H9 (cell line): ENCODE data around the gene FAM217B. TPM values are rescaled to one million over a fixed set of nuclear protein-coding genes. Genes with fewer than 3 reads are reported as not detected.

Experiments
- DNase-seq: peaks from one replicate; pipeline ENCODE4 v3.0.0-alpha.2; 2017
- H2AFZ ChIP-seq: one replicate; pipeline ENCODE4 v1.6.1; 2013; ENCODE audit warnings: mild to moderate bottlenecking, low read length, control low read depth, moderate library complexity
- H2AK5ac ChIP-seq: 2 replicates; pipeline ENCODE4 v1.6.1; 2013; ENCODE audit warnings: low read length, control low read depth, mixed read lengths; ENCODE audit not compliant: insufficient read length
- H2BK120ac ChIP-seq: one replicate; pipeline ENCODE4 v1.6.1; 2013; ENCODE audit warnings: low read depth, mild to moderate bottlenecking, low read length, control low read depth, inconsistent platforms; ENCODE audit not compliant: poor library complexity, severe bottlenecking
- H2BK12ac ChIP-seq: 2 replicates; pipeline ENCODE4 v1.6.1; 2013; ENCODE audit warnings: low read length, control low read depth, mixed read lengths, low read depth; ENCODE audit not compliant: insufficient read length
- H2BK15ac ChIP-seq: 2 replicates; pipeline ENCODE4 v1.6.1; 2013; ENCODE audit warnings: low read depth, low read length, control low read depth
- H2BK20ac ChIP-seq: one replicate; pipeline ENCODE4 v1.6.1; 2013; ENCODE audit warnings: low read depth, mild to moderate bottlenecking, low read length, control low read depth, inconsistent platforms; ENCODE audit not compliant: poor library complexity, severe bottlenecking
- H2BK5ac ChIP-seq: 2 replicates; pipeline ENCODE4 v1.6.1; 2013; ENCODE audit warnings: low read length, control low read depth, mixed read lengths; ENCODE audit not compliant: insufficient read length
- H3K14ac ChIP-seq: 2 replicates; pipeline ENCODE4 v1.6.1; 2013; ENCODE audit warnings: low read length, control low read depth; ENCODE audit not compliant: insufficient read depth
- H3K18ac ChIP-seq: 2 replicates; pipeline ENCODE4 v1.6.1; 2013; ENCODE audit warnings: low read depth, mild to moderate bottlenecking, mixed read lengths, low read length, control low read depth; ENCODE audit not compliant: insufficient read length
- H3K23ac ChIP-seq: 2 replicates; pipeline ENCODE4 v1.6.1; 2013; ENCODE audit warnings: low read length, control low read depth, mixed read lengths, low read depth; ENCODE audit not compliant: insufficient read length
- H3K23me2 ChIP-seq: 2 replicates; pipeline ENCODE4 v1.6.1; 2013; ENCODE audit warnings: low read depth, mild to moderate bottlenecking, mixed read lengths, low read length, control low read depth; ENCODE audit not compliant: insufficient read length, poor library complexity, severe bottlenecking
- H3K27ac ChIP-seq: 2 replicates; pipeline ENCODE4 v1.5.1; 2013; ENCODE audit warnings: low read length, control low read depth, mixed read lengths, low read depth; ENCODE audit not compliant: insufficient read length
- H3K27me3 ChIP-seq: 2 replicates; pipeline ENCODE4 v1.6.1; 2013; ENCODE audit warnings: low read length, control low read depth, inconsistent platforms; ENCODE audit not compliant: insufficient read depth
- H3K4ac ChIP-seq: 2 replicates; pipeline ENCODE4 v1.6.1; 2013; ENCODE audit warnings: low read depth, mild to moderate bottlenecking, control low read depth, inconsistent platforms, low read length, moderate library complexity
- H3K4me1 ChIP-seq: 2 replicates; pipeline ENCODE4 v1.6.1; 2013; ENCODE audit warnings: low read length, control low read depth, inconsistent platforms; ENCODE audit not compliant: insufficient read depth
- H3K4me2 ChIP-seq: 2 replicates; pipeline ENCODE4 v1.6.1; 2013; ENCODE audit warnings: low read length, control low read depth, mixed read lengths; ENCODE audit not compliant: insufficient read length, insufficient read depth
- H3K56ac ChIP-seq: 2 replicates; pipeline ENCODE4 v1.6.1; 2013; ENCODE audit warnings: low read depth, mild to moderate bottlenecking, mixed read lengths, low read length, control low read depth; ENCODE audit not compliant: insufficient read length
- H3K79me1 ChIP-seq: 2 replicates; pipeline ENCODE4 v1.6.1; 2013; ENCODE audit warnings: low read depth, mild to moderate bottlenecking, moderate library complexity, low read length, control low read depth, inconsistent platforms; ENCODE audit not compliant: insufficient read depth, poor library complexity, severe bottlenecking
- H3K79me2 ChIP-seq: 2 replicates; pipeline ENCODE4 v1.6.1; 2013; ENCODE audit warnings: low read length, control low read depth, inconsistent platforms; ENCODE audit not compliant: insufficient read depth
- H3K9ac ChIP-seq: 2 replicates; pipeline ENCODE4 v1.6.1; 2013; ENCODE audit warnings: low read length, control low read depth, mixed read lengths; ENCODE audit not compliant: insufficient read length; ENCODE audit errors: extremely low read depth
- H3K9me3 ChIP-seq: one replicate; pipeline ENCODE4 v1.6.1; 2013; ENCODE audit warnings: low read depth, low read length, inconsistent platforms; ENCODE audit not compliant: control insufficient read depth
- H3T11ph ChIP-seq: one replicate; pipeline ENCODE4 v1.6.1; 2013; ENCODE audit warnings: mild to moderate bottlenecking, low read length, control low read depth, inconsistent platforms
- H4K20me1 ChIP-seq: one replicate; pipeline ENCODE4 v1.6.1; 2013; ENCODE audit not compliant: control insufficient read depth, insufficient read length, insufficient read depth
- H4K5ac ChIP-seq: 2 replicates; pipeline ENCODE4 v1.6.1; 2013; ENCODE audit warnings: low read depth, mild to moderate bottlenecking, mixed read lengths, low read length, control low read depth; ENCODE audit not compliant: insufficient read length
- H4K8ac ChIP-seq: replicated peaks from 2 replicates; pipeline ENCODE4 v1.6.1; 2013; ENCODE audit warnings: low read length, control low read depth, mixed read lengths, low read depth; ENCODE audit not compliant: insufficient read length
- H4K91ac ChIP-seq: 2 replicates; pipeline ENCODE4 v1.6.1; 2013; ENCODE audit warnings: low read depth, mild to moderate bottlenecking, moderate library complexity, mixed read lengths, low read length, control low read depth; ENCODE audit not compliant: insufficient read length
- H3K27ac Mint-ChIP-seq, 3 experiments: 2 replicates in 2 of 3; 3 replicates in 1 of 3; pipeline ENCODE4 v1.8.0; 2020 to 2021; ENCODE audit warnings: mixed read lengths in 3 of 3, mild to moderate bottlenecking in 1 of 3, moderate library complexity in 1 of 3
- H3K27me3 Mint-ChIP-seq: 2 replicates; pipeline ENCODE4 v1.8.0; 2021; ENCODE audit warnings: low read depth, mild to moderate bottlenecking, moderate library complexity, mixed read lengths
- H3K36me3 Mint-ChIP-seq, 3 experiments: 2 replicates in 2 of 3; 3 replicates in 1 of 3; pipeline ENCODE4 v1.8.0; 2020 to 2021; ENCODE audit warnings: low read depth in 3 of 3, mixed read lengths in 3 of 3; ENCODE audit not compliant: insufficient read depth in 1 of 3
- H3K4me1 Mint-ChIP-seq, 2 experiments: 2 replicates each; pipeline ENCODE4 v1.8.0; 2020; ENCODE audit warnings: mixed read lengths in 2 of 2
- H3K4me3 Mint-ChIP-seq, 2 experiments: 2 replicates in 1 of 2; 3 replicates in 1 of 2; pipeline ENCODE4 v1.8.0; 2020 to 2021; ENCODE audit warnings: mild to moderate bottlenecking in 2 of 2, mixed read lengths in 2 of 2, moderate library complexity in 1 of 2
- H3K9me3 Mint-ChIP-seq, 2 experiments: 2 replicates in 1 of 2; 3 replicates in 1 of 2; pipeline ENCODE4 v1.8.0; 2020; ENCODE audit warnings: mild to moderate bottlenecking in 2 of 2, mixed read lengths in 2 of 2, moderate library complexity in 1 of 2
- WGBS: extraction: QIAGEN DNeasy Blood & Tissue Kit; methylation state at CpG from one replicate; pipeline ENCODE4 v1.1.7; 2013; ENCODE audit warnings: missing lambda C conversion rate, low lambda C conversion rate, mixed read lengths; ENCODE audit not compliant: insufficient read length; ENCODE audit errors: extremely low coverage; 5-methylcytosine and 5-hydroxymethylcytosine counted together
- total RNA-seq: library from RNA; stranded (reverse); gene quantifications from 2 replicates; pipeline ENCODE4 v1.2.1, GENCODE V29; 2021
- TF ChIP-seq, protein P1 (sequence below): fragments of 200-600 bp; sonication (generic); conservative IDR thresholded peaks from 3 replicates; pipeline ENCODE4 v1.8.0; 2021; ENCODE audit warnings: antibody characterized with exemption, mild to moderate bottlenecking

The FAM217B gene
- total RNA-seq, 1 experiment from 2014 or later, result 24.5 TPM

- Histone ChIP-seq H3K4ac (no peak overlapping the region), H3K56ac (no peak overlapping the region), H3K4me2 (no peak overlapping the region), H3K79me2 (no peaks in the 10 kb centered on the region), H3K23me2 (no peaks in the 10 kb centered on the region), H4K20me1 (no peaks in the 10 kb centered on the region), H3K4me1 (no peaks in the 10 kb centered on the region), H3K27me3 (no peaks in the 10 kb centered on the region), H2BK20ac (no peak overlapping the region), H4K91ac (no peak overlapping the region), H2BK15ac (no peak overlapping the region), H2BK120ac (no peak overlapping the region), H3K18ac (no peak overlapping the region), H3T11ph (no peak overlapping the region), H2BK5ac (no peak overlapping the region), H2BK12ac (no peak overlapping the region), H2AK5ac (no peak overlapping the region), H3K23ac (no peak overlapping the region), H4K5ac (no peak overlapping the region), H3K9ac (no peak overlapping the region), H4K8ac (no peak overlapping the region), H3K27ac (no peak overlapping the region), H3K9me3 (no peaks in the 10 kb centered on the region), H3K14ac (no peak overlapping the region), H3K79me1 (no peaks in the 10 kb centered on the region), H2AFZ (no peak overlapping the region)
- Mint-ChIP-seq H3K4me3 (no peak overlapping the region), H3K36me3 (peaks cover 0 to 2% (median 0%) of the 10 kb centered on the region in 3 experiments; a peak in 2 of 7 replicates), H3K27ac (no peak overlapping the region), H3K9me3 (no peaks in the 10 kb centered on the region; a peak in 1 of 5 replicates), H3K27me3 (peaks cover 2% of the 10 kb centered on the region; the same call in 1 of the 2 replicates), H3K4me1 (peaks cover 25 to 31% of the 10 kb centered on the region in 2 experiments)
- no CpG with 5 or more reads among the region's 5 CpGs for WGBS
- TF ChIP-seq, protein P1, sequence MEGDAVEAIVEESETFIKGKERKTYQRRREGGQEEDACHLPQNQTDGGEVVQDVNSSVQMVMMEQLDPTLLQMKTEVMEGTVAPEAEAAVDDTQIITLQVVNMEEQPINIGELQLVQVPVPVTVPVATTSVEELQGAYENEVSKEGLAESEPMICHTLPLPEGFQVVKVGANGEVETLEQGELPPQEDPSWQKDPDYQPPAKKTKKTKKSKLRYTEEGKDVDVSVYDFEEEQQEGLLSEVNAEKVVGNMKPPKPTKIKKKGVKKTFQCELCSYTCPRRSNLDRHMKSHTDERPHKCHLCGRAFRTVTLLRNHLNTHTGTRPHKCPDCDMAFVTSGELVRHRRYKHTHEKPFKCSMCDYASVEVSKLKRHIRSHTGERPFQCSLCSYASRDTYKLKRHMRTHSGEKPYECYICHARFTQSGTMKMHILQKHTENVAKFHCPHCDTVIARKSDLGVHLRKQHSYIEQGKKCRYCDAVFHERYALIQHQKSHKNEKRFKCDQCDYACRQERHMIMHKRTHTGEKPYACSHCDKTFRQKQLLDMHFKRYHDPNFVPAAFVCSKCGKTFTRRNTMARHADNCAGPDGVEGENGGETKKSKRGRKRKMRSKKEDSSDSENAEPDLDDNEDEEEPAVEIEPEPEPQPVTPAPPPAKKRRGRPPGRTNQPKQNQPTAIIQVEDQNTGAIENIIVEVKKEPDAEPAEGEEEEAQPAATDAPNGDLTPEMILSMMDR, result no peak
- no peak for DNase-seq
Measured at GRCh38 chr20:59988141-59988540, 48.0 kb downstream of the FAM217B start.
